Spinal cord (tissue), 4 donors: Measurements from ENCODE around the gene ALKBH5. TPM values are rescaled to one million over a fixed set of nuclear protein-coding genes. Genes with fewer than 3 reads are reported as not detected.

ENCODE experiments used
- polyA plus RNA-seq, 2 donors: library from polyadenylated mRNA; unstranded; fragments of 120-200 nt; gene quantifications; one replicate each; pipeline ENCODE4 v1.2.1, GENCODE V29; 2013; ENCODE audit not compliant: insufficient read length in 2 of 2
- total RNA-seq, 2 donors: library from RNA; depleted of rRNA in 1 of 2; stranded (reverse); fragments of 120-200 nt in 1 of 2; fragments of >200 nt in 1 of 2; gene quantifications; one replicate each; pipeline versions ENCODE4 v1.2.3 to v1.2.4, GENCODE V29; 2013 to 2014

Gene ALKBH5
- total and polyA plus RNA-seq, 4 donors: 70.8 to 79.3 (median 72.8) TPM

Other genes with a start within 250 kb of the ALKBH5 start
- gene TOM1L2, start 211.4 kb upstream of the ALKBH5 start, total RNA-seq: 10 to 100 TPM; 44.3 to 49.8 TPM
- gene TOM1L2, start 211.4 kb upstream of the ALKBH5 start, polyA plus RNA-seq: 100 to 1,000 TPM; 102 to 121 TPM
- gene DRC3, start 211.0 kb upstream of the ALKBH5 start, total RNA-seq: 10 to 100 TPM in 1 of 2 donors, 1 to 10 TPM in 1; 4.1 to 19.9 TPM
- 10 to 100 TPM; 20.8 to 24.6 TPM for gene DRC3, start 211.0 kb upstream of the ALKBH5 start, polyA plus RNA-seq
- gene ATPAF2, start 144.7 kb upstream of the ALKBH5 start, total RNA-seq: 10 to 100 TPM; 22.8 to 25.8 TPM
- gene ATPAF2, start 144.7 kb upstream of the ALKBH5 start, polyA plus RNA-seq: 10 to 100 TPM; 26.8 to 31.5 TPM
- gene GID4, start 144.4 kb upstream of the ALKBH5 start, total RNA-seq: 1 to 10 TPM; 8.0 to 8.2 TPM
- gene GID4, start 144.4 kb upstream of the ALKBH5 start, polyA plus RNA-seq: 10 to 100 TPM; 13.7 to 13.9 TPM
- gene DRG2, start 95.9 kb upstream of the ALKBH5 start, total RNA-seq: 10 to 100 TPM; 20.6 to 41.8 TPM
- gene DRG2, start 95.9 kb upstream of the ALKBH5 start, polyA plus RNA-seq: 10 to 100 TPM; 33.0 to 34.6 TPM
- gene MYO15A, start 75.1 kb upstream of the ALKBH5 start, total RNA-seq: 1 to 10 TPM; 1.3 to 1.8 TPM
- 1 to 10 TPM; 5.4 to 6.8 TPM for gene MYO15A, start 75.1 kb upstream of the ALKBH5 start, polyA plus RNA-seq
- 10 to 100 TPM; 53.2 TPM for gene LLGL1, start 41.8 kb downstream of the ALKBH5 start, total RNA-seq
- 100 to 1,000 TPM; 106 to 132 TPM for gene LLGL1, start 41.8 kb downstream of the ALKBH5 start, polyA plus RNA-seq
- 100 to 1,000 TPM in 1 of 2 donors, 10 to 100 TPM in 1; 77.4 to 124 TPM for gene FLII, start 74.9 kb downstream of the ALKBH5 start, total RNA-seq
- gene FLII, start 74.9 kb downstream of the ALKBH5 start, polyA plus RNA-seq: 100 to 1,000 TPM; 128 to 133 TPM
- 10 to 100 TPM; 15.5 to 18.5 TPM for gene MIEF2, start 76.8 kb downstream of the ALKBH5 start, total RNA-seq
- 10 to 100 TPM; 19.7 to 24.1 TPM for gene MIEF2, start 76.8 kb downstream of the ALKBH5 start, polyA plus RNA-seq
- 10 to 100 TPM; 28.1 to 36.2 TPM for gene TOP3A, start 131.2 kb downstream of the ALKBH5 start, total RNA-seq
- 10 to 100 TPM; 43.6 to 70.6 TPM for gene TOP3A, start 131.2 kb downstream of the ALKBH5 start, polyA plus RNA-seq
- 10 to 100 TPM; 10.7 to 11.2 TPM for gene SMCR8, start 131.5 kb downstream of the ALKBH5 start, total RNA-seq
- gene SMCR8, start 131.5 kb downstream of the ALKBH5 start, polyA plus RNA-seq: 1 to 10 TPM; 9.1 to 9.2 TPM
- gene SHMT1, start 179.7 kb downstream of the ALKBH5 start, total RNA-seq: 10 to 100 TPM; 13.7 to 16.9 TPM
- gene SHMT1, start 179.7 kb downstream of the ALKBH5 start, polyA plus RNA-seq: 10 to 100 TPM; 14.9 to 20.0 TPM
- under 1 TPM in 1 of 2 donors, not detected in 1; 0.10 TPM for gene EVPLL, start 193.9 kb downstream of the ALKBH5 start, total RNA-seq
- gene EVPLL, start 193.9 kb downstream of the ALKBH5 start, polyA plus RNA-seq: 1 to 10 TPM in 1 of 2 donors, under 1 TPM in 1; 0.70 to 2.5 TPM